Fibroblast of lung (primary cell): Measurements from ENCODE around the gene ATP5F1C. TPM values are rescaled to one million over a fixed set of nuclear protein-coding genes. Genes with fewer than 3 reads are reported as not detected.

ENCODE experiments used
- DNase-seq, 2 donors: peaks; one replicate each; pipeline versions ENCODE4 v3.0.0 to v3.0.0-alpha.2; 2010; ENCODE audit warnings: low read depth in 2 of 2
- H2AFZ ChIP-seq: 2 replicates; pipeline ENCODE4 v1.5.1; 2012; ENCODE audit warnings: low read length, control low read depth, inconsistent platforms
- H3K27ac ChIP-seq: 2 replicates; pipeline ENCODE4 v1.5.1; 2011; ENCODE audit warnings: low read length, control low read depth; ENCODE audit not compliant: insufficient read depth
- H3K27me3 ChIP-seq: 2 replicates; pipeline ENCODE4 v1.5.1; 2011; ENCODE audit warnings: mild to moderate bottlenecking, low read length; ENCODE audit not compliant: control insufficient read depth, insufficient read depth
- H3K36me3 ChIP-seq: 2 replicates; pipeline ENCODE4 v1.5.1; 2011; ENCODE audit warnings: low read length; ENCODE audit not compliant: control insufficient read depth, insufficient read depth
- H3K4me1 ChIP-seq: 2 replicates; pipeline ENCODE4 v1.5.1; 2011; ENCODE audit warnings: low read length; ENCODE audit not compliant: control insufficient read depth, insufficient read depth; ENCODE audit errors: extremely low read depth
- H3K4me2 ChIP-seq: 2 replicates; pipeline ENCODE4 v1.5.1; 2011; ENCODE audit warnings: low read length, control low read depth; ENCODE audit not compliant: insufficient read depth; ENCODE audit errors: extremely low read depth
- H3K4me3 ChIP-seq, 4 experiments: fragments of 200-600 bp in 1 of 4; sonication (generic) in 1 of 4; replicated peaks in 1 of 4; 2 replicates each; pipeline ENCODE4 v1.5.1; 2011 to 2016; ENCODE audit warnings: low read length in 4 of 4, low read depth in 3 of 4, mild to moderate bottlenecking in 3 of 4, control low read depth in 2 of 4, inconsistent platforms in 1 of 4, mixed read lengths in 1 of 4; ENCODE audit not compliant: insufficient read depth in 1 of 4; ENCODE audit errors: control extremely low read depth in 1 of 4
- H3K79me2 ChIP-seq: 2 replicates; pipeline ENCODE4 v1.5.1; 2012; ENCODE audit warnings: mild to moderate bottlenecking, low read length, inconsistent platforms; ENCODE audit not compliant: control insufficient read depth, insufficient read depth
- H3K9ac ChIP-seq: 2 replicates; pipeline ENCODE4 v1.5.1; 2011; ENCODE audit warnings: mild to moderate bottlenecking, low read length, control low read depth; ENCODE audit not compliant: insufficient read depth
- H3K9me3 ChIP-seq: 2 replicates; pipeline ENCODE4 v1.5.1; 2012; ENCODE audit warnings: low read depth, low read length; ENCODE audit not compliant: control insufficient read depth, insufficient read depth
- H4K20me1 ChIP-seq: 2 replicates; pipeline ENCODE4 v1.5.1; 2011; ENCODE audit warnings: low read length; ENCODE audit not compliant: control insufficient read depth, insufficient read depth; ENCODE audit errors: extremely low read depth
- EZH2 ChIP-seq: IDR thresholded peaks from 2 replicates; pipeline ENCODE4 v1.5.1; 2012; ENCODE audit warnings: low read length, control low read depth, mild to moderate bottlenecking; ENCODE audit errors: missing control alignments
- polyA plus RNA-seq, 2 donors: library from polyadenylated mRNA; depleted of rRNA in 1 of 2; stranded (reverse) in 1 of 2; unstranded in 1 of 2; fragments of >200 nt; gene quantifications; 2 replicates each; pipeline ENCODE4 v1.2.1, GENCODE V29; 2011 to 2012; ENCODE audit warnings: missing spikeins in 1 of 2
- total RNA-seq: library from RNA; depleted of rRNA; stranded (reverse); fragments of >200 nt; gene quantifications from 2 replicates; pipeline ENCODE4 v1.2.1, GENCODE V29; 2014
- TF ChIP-seq, protein P1 (sequence below), 2 donors: IDR thresholded peaks in 1 of 2; conservative IDR thresholded peaks in 1 of 2; 1 replicate in 1 of 2; 2 replicates in 1 of 2; pipeline ENCODE4 v1.5.1; 2011 to 2012; ENCODE audit warnings: low read length in 2 of 2, control low read depth in 1 of 2, inconsistent platforms in 1 of 2, low read depth in 1 of 2, mild to moderate bottlenecking in 1 of 2

ATP5F1C gene
- total and polyA plus RNA-seq, 2 donors (not counting 1 experiment from before 2014, with no cell fraction given), result 170 to 353 TPM

DNA sequence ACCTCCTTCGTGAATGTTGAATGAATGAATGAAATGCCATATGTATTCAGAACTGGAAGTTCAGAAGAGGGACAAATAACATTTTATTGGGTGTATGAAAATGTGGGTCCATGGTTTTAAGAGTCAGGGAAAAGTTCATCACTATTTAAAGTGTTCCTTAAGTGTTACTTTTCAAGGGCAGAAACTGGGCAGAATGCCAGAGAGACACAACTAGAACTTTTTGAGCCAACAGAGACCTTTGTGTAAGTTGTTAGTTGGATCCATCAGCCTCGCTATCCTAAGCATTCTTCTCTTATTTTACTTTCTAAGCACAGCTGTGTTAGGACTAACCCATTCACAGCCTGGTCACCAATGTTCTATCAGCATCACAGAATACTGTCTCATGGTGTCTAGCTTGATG, 16.8 kb downstream of the ATP5F1C start:
- Histone ChIP-seq H3K9me3 (no peaks in the 10 kb centered on the region), H3K4me1 (no peaks in the 10 kb centered on the region), H4K20me1 (no peaks in the 10 kb centered on the region), H3K27ac (no peak overlapping the region), H3K79me2 (peaks cover 1% of the 10 kb centered on the region), H3K36me3 (peaks cover 12% of the 10 kb centered on the region), H3K4me3 (no peak overlapping the region), H3K27me3 (no peaks in the 10 kb centered on the region), H3K9ac (no peak overlapping the region), H3K4me2 (no peak overlapping the region), H2AFZ (no peak overlapping the region)
- TF ChIP-seq EZH2, result no peak
- no peak for DNase-seq

DNA sequence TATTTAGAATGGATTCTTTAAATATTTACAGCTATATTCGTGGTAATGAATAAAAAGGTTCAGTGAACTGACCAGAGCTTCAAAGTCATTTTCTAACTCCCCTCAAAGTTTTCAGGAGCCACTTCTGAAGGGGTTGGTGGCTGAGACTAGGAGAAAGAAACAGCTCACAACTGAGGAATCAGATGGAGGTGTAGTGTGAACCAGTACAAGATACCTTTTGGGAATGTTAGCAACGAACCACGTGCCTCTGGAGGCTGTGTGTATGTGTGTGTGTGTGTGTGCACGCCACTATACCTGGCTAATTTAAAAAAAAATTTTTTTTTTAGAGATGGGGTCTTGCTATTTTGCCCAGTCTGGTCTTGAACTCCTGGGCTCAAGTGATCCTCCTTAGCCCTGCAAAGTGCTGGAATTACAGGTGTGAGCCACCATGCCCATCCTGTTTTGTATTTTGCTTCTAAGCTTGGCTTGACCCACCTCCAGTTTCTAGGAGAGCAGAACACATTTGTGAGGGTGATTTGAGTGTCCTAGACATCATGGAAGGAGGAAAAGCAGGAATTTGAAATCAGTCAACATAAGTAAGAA, 20.8 kb downstream of the ATP5F1C start:
- H4K20me1 ChIP-seq, result no peaks in the 10 kb centered on the region
- TF ChIP-seq EZH2, result no peak
- TF ChIP-seq, protein P1, sequence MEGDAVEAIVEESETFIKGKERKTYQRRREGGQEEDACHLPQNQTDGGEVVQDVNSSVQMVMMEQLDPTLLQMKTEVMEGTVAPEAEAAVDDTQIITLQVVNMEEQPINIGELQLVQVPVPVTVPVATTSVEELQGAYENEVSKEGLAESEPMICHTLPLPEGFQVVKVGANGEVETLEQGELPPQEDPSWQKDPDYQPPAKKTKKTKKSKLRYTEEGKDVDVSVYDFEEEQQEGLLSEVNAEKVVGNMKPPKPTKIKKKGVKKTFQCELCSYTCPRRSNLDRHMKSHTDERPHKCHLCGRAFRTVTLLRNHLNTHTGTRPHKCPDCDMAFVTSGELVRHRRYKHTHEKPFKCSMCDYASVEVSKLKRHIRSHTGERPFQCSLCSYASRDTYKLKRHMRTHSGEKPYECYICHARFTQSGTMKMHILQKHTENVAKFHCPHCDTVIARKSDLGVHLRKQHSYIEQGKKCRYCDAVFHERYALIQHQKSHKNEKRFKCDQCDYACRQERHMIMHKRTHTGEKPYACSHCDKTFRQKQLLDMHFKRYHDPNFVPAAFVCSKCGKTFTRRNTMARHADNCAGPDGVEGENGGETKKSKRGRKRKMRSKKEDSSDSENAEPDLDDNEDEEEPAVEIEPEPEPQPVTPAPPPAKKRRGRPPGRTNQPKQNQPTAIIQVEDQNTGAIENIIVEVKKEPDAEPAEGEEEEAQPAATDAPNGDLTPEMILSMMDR (conservative IDR thresholded peaks at IDR 0.05 in 1 of 2, IDR thresholded peaks at IDR 0.05 in 1 of 2; ENCODE audit: low read depth in 1 of 2, low read length in 2 of 2), result no peak
- no peaks in the 10 kb centered on the region for H3K79me2 ChIP-seq
- peaks cover under 1% of the 10 kb centered on the region for H3K27me3 ChIP-seq
- H2AFZ ChIP-seq, result no peak overlapping the region
- H3K9me3 ChIP-seq, result no peaks in the 10 kb centered on the region
- H3K4me1 ChIP-seq, result no peaks in the 10 kb centered on the region
- H3K9ac ChIP-seq, result no peak overlapping the region
- DNase-seq, result no peak
- no peak overlapping the region for H3K4me2 ChIP-seq
- no peak overlapping the region for H3K27ac ChIP-seq
- peaks cover 6% of the 10 kb centered on the region for H3K36me3 ChIP-seq
- H3K4me3 ChIP-seq, result no peak overlapping the region

DNA sequence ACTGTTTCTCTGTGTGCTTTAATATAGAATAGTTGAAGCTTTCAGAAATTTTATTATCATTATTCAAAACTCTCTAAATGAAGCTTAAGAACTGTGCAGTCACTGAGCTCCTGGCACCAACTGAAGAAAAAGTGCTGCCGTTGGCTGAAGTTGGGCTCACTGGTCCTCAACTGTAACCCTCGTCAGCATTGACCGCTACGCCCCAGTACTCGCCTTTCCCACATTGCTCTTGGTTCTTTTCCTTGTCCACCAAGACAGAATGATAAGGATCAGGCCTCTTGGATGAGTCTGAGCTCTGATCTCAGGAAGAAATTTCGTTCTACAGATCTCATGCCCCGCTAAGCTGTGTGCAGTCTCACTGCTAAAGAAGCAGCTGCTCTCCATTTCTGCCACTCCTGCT, 22.5 kb downstream of the ATP5F1C start:
- H4K20me1 ChIP-seq, result no peaks in the 10 kb centered on the region
- no peak overlapping the region for H3K27ac ChIP-seq
- no peak for DNase-seq
- peaks cover 4% of the 10 kb centered on the region for H3K27me3 ChIP-seq
- H3K36me3 ChIP-seq, result no peaks in the 10 kb centered on the region
- no peak overlapping the region for H2AFZ ChIP-seq
- H3K9ac ChIP-seq, result no peak overlapping the region
- no peaks in the 10 kb centered on the region for H3K79me2 ChIP-seq
- no peaks in the 10 kb centered on the region for H3K9me3 ChIP-seq
- no peak overlapping the region for H3K4me2 ChIP-seq
- H3K4me1 ChIP-seq, result no peaks in the 10 kb centered on the region
- H3K4me3 ChIP-seq, result no peak overlapping the region
- TF ChIP-seq EZH2, result no peak
- TF ChIP-seq, protein P1 (conservative IDR thresholded peaks at IDR 0.05 in 1 of 2, IDR thresholded peaks at IDR 0.05 in 1 of 2; ENCODE audit: low read depth in 1 of 2, low read length in 2 of 2), result no peak
